Measurements from ENCODE around the gene CLDN9.

CLDN9 gene

GRCh38 chr16:2974319-2975056, 38.2 kb upstream of the CLDN9 start:
- DNase-seq, result no peak

- DNase-seq, result no peak
Observed at GRCh38 chr16:2975161-2975795, 37.4 kb upstream of the CLDN9 start.

GRCh38 chr16:2976201-2976600, 36.5 kb upstream of the CLDN9 start:
- DNase-seq, result peak in 1 of 2 experiments; percentile 22

- no peak for DNase-seq
Observed at GRCh38 chr16:2976673-2977072, 36.0 kb upstream of the CLDN9 start.

- DNase-seq, result peak in 1 of 2 experiments; percentile 51
Observed at GRCh38 chr16:2977440-2977839, 35.3 kb upstream of the CLDN9 start.

- DNase-seq, result no peak
Observed at GRCh38 chr16:2979669-2980226, 33.0 kb upstream of the CLDN9 start.

- DNase-seq, result peak; percentile 75 to 91
Observed at GRCh38 chr16:2980227-2981176, 32.2 kb upstream of the CLDN9 start, which contains the start of gene PKMYT1. PKMYT1 (minus strand) TSS chr16:2980446; CDS start chr16:2979657, 789 bp downstream.

GRCh38 chr16:2981177-2981898, 31.4 kb upstream of the CLDN9 start:
- DNase-seq, result no peak

GRCh38 chr16:2981899-2982250, 30.8 kb upstream of the CLDN9 start:
- DNase-seq, result no peak

- DNase-seq, result no peak
Observed at GRCh38 chr16:2982402-2982801, 30.3 kb upstream of the CLDN9 start.

- peak; percentile 22 to 79 for DNase-seq
Observed at GRCh38 chr16:2983706-2984136, 29.0 kb upstream of the CLDN9 start.

- DNase-seq, result peak; percentile 53 to 59
Observed at GRCh38 chr16:2985462-2985861, 27.3 kb upstream of the CLDN9 start.

GRCh38 chr16:2985893-2986355, 26.8 kb upstream of the CLDN9 start:
- peak; percentile 72 to 91 for DNase-seq

- DNase-seq, result no peak
Observed at GRCh38 chr16:2986623-2987188, 26.0 kb upstream of the CLDN9 start.

GRCh38 chr16:2987286-2987685, 25.4 kb upstream of the CLDN9 start:
- DNase-seq, result no peak

- DNase-seq, result peak in 1 of 2 experiments; percentile 65
Observed at GRCh38 chr16:2987833-2988232, 24.9 kb upstream of the CLDN9 start.

- no peak for DNase-seq
Observed at GRCh38 chr16:2988590-2989099, 24.1 kb upstream of the CLDN9 start.

GRCh38 chr16:2990891-2991290, 21.8 kb upstream of the CLDN9 start:
- no peak for DNase-seq

GRCh38 chr16:2991566-2992261, 21.0 kb upstream of the CLDN9 start:
- no peak for DNase-seq

GRCh38 chr16:2992383-2993081, 20.2 kb upstream of the CLDN9 start:
- DNase-seq, result no peak
